ENCODE measurements around the gene ENGASE.
"Not testable (repeated sequence)": the region's sequence is repeated elsewhere in the genome, so short reads cannot be mapped to it uniquely, and the experiment has no call there.

Gene ENGASE

GRCh38 chr17:79073706-79074088 lies 927 bp upstream of the ENGASE start:
- TF ChIP-seq, protein P1, sequence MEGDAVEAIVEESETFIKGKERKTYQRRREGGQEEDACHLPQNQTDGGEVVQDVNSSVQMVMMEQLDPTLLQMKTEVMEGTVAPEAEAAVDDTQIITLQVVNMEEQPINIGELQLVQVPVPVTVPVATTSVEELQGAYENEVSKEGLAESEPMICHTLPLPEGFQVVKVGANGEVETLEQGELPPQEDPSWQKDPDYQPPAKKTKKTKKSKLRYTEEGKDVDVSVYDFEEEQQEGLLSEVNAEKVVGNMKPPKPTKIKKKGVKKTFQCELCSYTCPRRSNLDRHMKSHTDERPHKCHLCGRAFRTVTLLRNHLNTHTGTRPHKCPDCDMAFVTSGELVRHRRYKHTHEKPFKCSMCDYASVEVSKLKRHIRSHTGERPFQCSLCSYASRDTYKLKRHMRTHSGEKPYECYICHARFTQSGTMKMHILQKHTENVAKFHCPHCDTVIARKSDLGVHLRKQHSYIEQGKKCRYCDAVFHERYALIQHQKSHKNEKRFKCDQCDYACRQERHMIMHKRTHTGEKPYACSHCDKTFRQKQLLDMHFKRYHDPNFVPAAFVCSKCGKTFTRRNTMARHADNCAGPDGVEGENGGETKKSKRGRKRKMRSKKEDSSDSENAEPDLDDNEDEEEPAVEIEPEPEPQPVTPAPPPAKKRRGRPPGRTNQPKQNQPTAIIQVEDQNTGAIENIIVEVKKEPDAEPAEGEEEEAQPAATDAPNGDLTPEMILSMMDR (IDR thresholded peaks at IDR 0.05; ENCODE audit: insufficient read depth, low read depth, low read length, missing control alignments) = no peak
- DNase-seq (ENCODE audit: low read depth) = no peak
- H3K4me3 ChIP-seq (ENCODE audit: low read depth, low read length) = no peak overlapping the region

DNA sequence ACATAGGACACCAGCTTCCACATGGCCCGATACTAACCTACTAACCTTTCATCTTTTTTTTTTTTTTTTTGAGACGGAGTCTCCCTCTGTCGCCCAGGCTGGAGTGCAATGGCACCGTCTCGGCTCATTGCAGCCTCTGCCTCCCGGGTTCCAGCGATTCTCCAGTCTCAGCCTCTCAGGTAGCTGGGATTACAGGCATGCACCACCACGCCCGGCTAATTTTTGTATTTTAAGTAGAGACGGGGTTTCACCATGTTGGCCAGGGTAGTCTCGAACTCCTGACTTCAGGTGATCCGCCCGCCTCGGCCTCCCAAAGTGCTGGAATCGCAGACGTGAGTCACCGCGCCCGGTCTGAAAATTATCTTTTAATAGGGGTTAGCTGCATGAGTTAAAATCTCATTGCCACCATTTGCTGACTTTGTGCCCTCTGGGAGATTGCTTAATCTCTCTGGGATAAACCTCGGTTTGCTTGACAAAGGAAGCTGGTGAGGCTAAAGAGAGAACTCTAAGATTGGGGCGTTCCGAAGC lies 439 bp upstream of the ENGASE start:
- not testable (repeated sequence) for DNase-seq (ENCODE audit: low read depth)
- peak overlapping the region; percentile 48 for H3K4me3 ChIP-seq (ENCODE audit: low read depth, low read length)

DNA sequence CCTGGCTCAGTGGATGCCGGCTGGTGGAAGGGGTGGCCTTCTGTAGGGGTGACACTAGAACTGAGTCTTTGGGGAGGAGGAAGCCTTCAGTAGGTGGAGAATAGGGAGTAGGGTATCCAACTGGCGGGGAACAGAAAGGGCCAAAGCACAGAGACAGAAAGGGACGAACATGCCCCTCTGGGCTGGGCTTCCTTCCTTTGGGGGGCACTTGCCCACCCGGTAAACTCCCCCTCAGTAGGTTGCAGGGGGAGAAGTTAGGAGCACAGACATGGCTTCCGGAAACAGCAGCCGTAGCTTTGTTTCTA lies 774 bp downstream of the ENGASE start:
- peak; percentile 18 for DNase-seq (ENCODE audit: low read depth)
- peak overlapping the region; percentile 69 for H3K4me3 ChIP-seq (ENCODE audit: low read depth, low read length)

GRCh38 chr17:79075861-79076406 lies 1.3 kb downstream of the ENGASE start:
- TF ChIP-seq, protein P1 (IDR thresholded peaks at IDR 0.05; ENCODE audit: insufficient read depth, low read depth, low read length, missing control alignments) = no peak
- DNase-seq (ENCODE audit: low read depth) = no peak
- peak overlapping the region; percentile 69 for H3K4me3 ChIP-seq (ENCODE audit: low read depth, low read length)

More for the DNA sequence above, 774 bp downstream of the ENGASE start:
- TF ChIP-seq, protein P1 (IDR thresholded peaks at IDR 0.05; ENCODE audit: insufficient read depth, low read depth, low read length, missing control alignments) = no peak

GRCh38 chr17:79077587-79077986 lies 3.0 kb downstream of the ENGASE start:
- H3K4me3 ChIP-seq (ENCODE audit: low read depth, low read length) = no peak overlapping the region
- TF ChIP-seq, protein P1 (IDR thresholded peaks at IDR 0.05; ENCODE audit: insufficient read depth, low read depth, low read length, missing control alignments) = no peak
- DNase-seq (ENCODE audit: low read depth) = no peak

- DNase-seq (ENCODE audit: low read depth) = no peak
- TF ChIP-seq, protein P1 (IDR thresholded peaks at IDR 0.05; ENCODE audit: insufficient read depth, low read depth, low read length, missing control alignments) = no peak
- H3K4me3 ChIP-seq (ENCODE audit: low read depth, low read length) = no peak overlapping the region
Measured at GRCh38 chr17:79078476-79079190, 4.0 kb downstream of the ENGASE start.

GRCh38 chr17:79079421-79080200 lies 5.0 kb downstream of the ENGASE start:
- DNase-seq (ENCODE audit: low read depth) = no peak
- TF ChIP-seq, protein P1 (IDR thresholded peaks at IDR 0.05; ENCODE audit: insufficient read depth, low read depth, low read length, missing control alignments) = no peak
- H3K4me3 ChIP-seq (ENCODE audit: low read depth, low read length) = no peak overlapping the region
